GM18499 (cell line): ENCODE data around the gene ZNF526.

Experiments used
- ATAC-seq: cut with Tn5 transposase; IDR thresholded peaks from one replicate; pipeline ENCODE4 v1.9.1; 2021; ENCODE audit warnings: moderate number of reproducible peaks; ENCODE audit not compliant: insufficient read depth, unreplicated experiment

ZNF526 gene

DNA sequence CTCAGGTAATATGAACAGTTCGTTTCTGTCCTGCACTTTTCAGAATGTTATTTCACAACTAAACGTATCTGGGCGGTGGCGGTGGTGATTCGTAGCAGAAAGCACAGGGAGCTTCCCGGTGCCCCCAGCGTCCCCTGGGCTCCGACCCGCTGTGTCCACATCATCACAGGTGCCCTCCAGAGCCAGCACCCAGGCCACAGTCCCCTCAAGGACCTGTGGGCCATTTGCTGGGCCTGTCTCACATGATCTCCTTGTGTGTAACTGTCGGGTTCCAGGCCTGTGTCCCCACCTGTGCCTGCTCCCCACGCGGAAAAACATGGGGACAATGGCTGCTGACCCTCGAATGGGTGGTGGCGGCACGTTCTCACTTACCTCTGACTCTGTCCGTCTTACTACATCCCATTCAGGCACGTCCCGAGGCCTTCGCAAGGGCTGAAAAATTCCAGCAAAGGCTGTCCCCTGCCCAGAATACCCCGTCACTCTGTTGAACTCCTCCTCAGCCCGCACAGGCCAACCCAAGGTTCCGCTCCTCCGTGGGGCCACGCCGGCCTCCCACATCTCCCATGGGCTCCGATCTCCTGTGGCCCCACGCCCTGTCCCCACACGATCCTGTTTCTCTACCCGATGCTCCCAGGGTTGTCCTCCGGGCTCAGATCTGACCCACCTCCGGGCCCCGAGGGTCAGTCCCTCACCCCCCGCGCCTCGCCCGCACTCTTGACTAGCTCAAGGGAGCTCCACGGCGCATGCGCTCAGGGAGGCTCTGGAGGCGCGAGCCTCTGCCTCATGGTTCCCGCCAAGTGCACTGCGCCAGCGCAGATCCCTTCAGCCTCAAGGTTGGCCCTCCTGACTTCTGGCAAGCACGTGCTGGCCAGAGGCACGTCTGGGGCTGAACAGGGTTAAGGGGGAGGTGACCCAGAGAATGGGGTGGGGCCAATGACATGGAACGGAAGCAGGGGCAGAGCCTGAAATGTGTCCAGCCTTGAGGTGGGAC is 23.8 kb upstream of the ZNF526 start:
- no peak for ATAC-seq

DNA sequence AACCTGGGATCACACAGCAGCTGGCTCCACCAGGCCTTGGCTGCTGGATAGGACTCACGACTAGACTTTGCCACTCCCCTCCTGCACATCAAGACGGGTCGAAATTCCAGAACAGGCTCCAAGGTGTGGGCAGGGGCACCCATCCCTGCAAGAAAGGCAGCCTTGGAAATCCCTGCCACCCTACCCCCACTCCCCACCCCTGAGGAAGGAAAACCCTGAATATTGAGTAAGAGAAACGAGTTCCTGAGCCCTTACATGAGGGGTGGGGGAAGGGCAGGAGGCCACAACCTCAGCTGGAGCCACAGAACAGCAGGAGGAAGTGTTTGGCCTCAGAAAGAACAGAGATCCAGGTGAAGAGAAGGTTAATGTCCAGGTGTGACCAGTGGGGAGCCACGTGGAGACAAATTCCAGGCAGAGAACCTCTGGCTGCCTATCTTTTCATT is 22.7 kb upstream of the ZNF526 start:
- no peak for ATAC-seq

DNA sequence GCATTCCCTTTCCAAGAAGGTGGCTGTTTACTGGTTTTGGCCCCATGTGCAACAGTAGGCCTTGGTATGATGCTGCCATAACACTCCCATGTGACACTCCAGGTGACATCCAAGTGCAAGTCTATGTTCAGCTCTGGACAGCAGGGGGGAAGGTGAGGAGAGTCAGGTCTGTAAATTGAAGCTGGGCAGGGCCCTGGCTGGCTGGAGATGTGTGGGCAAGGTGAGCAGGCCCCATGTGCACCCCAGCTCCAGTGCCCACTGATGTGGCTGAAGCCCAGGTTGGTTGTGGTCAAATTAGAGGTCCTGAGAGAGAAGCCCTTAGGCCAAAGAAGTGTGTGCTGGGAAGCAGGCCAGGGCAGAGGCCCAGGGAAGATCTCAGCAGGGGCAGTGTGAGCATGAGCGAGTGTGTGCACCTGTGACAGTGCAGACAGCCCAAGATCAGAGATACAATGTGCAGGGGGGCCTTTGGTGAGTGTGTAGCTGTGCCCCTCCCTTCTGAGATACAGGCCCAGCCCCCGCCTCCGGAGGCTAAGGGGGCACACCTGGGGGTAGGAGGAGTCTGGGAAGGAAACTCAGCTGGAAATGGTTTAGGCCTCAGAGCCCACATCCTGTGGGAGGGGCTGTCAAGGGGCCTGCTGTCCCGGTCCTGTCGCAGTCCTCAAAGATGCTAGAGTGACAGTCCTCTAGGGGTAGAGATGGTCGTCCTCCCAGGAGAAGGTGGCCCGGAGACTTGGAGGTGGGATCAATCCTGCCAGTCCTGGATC is 21.3 kb upstream of the ZNF526 start:
- ATAC-seq, result no peak

DNA sequence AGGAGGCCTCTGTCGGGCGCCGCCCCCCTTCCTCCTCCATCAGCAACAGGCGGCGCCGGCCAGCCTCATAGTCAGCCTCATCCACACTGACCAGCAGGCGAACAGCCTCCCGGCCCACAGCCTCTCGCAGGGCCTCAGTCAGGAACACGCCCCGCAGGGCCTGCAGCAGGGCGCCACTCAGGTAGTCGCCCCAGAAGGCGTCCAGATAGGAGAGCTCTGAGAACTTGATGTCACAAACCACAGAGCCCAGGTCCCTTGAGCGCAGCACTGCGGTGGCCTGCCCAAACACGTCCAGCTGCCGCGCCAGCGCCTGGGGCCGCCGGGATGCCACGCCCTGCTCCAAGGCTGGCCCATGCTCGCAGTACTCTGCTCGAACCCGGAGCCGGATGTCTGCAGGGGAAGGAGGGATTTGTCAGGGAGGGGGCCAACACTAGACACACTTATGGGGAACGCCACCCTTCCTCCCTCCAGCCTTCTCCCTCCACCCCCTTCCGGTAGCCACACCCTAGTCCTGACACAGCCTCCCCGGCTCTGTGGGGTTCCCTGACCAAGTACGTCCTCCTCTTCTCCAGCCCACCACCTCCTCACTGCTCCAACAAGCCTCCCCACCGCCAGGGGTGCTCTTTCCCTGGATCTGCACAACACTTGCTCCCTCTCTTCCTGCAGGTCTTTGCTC is 20.5 kb upstream of the ZNF526 start:
- no peak for ATAC-seq

DNA sequence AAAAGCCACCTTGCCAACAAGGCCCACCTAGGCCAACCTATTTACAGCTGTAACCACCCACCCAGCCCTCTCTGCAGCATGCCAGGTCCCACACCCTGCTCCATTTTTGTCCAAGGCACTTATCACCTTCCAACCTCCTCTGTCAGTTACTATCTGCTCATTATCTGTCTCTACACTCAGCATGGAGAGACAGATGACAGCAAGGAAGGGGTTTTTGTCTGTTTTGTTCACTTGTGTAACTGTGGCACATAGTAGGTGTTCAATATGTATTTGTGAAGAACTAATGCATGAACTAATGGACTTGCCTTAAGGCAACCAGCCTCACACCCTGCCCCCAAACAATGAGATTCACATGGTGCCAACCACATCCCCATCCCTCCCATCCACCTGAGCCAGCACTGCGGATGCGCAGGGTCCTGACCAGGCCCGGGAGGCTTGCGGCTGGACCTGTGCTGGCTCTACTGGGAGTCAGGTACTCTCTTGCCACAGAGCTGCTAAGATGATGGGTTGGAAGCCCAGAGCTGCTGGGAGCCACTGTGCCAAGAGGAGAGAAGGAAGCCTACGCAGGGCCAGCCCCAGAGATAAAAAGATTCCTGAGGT is 19.9 kb upstream of the ZNF526 start:
- ATAC-seq, result no peak

DNA sequence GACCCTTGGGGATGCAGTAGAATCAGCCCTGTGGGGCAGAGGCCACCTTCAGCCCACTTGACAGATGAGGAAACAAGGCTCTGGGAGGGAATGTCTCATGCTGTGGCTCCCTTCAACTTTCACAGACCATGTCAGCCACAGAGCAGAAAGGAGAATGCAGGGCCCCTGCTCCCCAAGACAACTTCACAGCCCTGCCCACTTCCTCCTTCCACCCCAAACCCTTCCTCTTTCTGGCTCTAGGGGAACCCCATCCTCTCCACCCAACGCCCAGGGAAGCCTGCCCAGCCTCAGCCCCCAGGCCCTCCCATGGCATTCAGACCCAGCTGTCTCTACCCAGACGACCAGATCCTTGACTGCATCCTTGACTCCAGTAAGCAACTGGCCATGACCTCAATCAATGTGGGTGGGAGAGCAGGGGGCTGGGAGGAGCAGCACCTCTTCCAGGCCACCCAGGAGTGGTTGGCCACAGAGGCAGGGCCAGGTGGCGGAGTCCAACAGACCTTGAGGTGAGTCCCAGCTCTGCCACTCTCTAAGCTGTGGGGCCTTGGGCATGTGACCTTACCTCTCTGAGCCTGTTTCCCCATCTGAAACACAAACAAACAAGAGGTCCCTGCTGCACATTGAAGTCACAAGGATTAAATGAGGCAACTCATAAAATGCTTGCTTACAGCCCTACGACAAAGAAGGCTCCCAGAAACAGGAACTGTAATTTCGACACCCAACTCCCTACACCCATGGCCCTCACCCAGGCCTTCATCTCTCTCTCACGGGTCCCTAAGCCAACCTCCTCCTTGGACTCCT is 18.4 kb upstream of the ZNF526 start:
- ATAC-seq, result no peak

DNA sequence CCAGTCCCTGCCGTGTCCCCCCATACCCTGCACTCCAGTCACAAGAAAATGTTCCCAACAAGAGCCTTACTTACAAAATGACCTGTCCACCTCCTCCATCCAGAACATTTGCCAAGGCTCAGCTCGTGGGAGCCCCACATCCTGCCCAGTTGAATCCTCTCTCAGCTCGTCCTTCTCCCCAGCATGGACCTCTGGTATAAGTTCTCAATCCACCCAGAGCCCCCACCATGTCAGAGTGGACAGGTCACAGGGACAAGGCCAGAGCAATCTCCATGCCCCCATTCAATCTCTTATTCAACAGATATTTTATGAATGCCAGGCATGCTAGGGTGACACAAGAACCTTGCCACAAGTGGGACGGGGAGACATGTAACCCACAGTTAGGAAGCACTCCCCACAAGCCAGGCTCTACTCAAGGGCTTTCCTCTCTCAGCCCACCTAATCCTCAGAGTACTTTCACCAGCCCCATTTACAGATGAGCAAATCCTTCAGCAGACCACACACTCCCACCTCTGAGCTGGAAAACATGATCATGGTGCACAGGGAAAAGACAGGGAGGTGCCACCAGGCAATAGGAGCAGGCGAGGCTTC is 17.7 kb upstream of the ZNF526 start:
- no peak for ATAC-seq

DNA sequence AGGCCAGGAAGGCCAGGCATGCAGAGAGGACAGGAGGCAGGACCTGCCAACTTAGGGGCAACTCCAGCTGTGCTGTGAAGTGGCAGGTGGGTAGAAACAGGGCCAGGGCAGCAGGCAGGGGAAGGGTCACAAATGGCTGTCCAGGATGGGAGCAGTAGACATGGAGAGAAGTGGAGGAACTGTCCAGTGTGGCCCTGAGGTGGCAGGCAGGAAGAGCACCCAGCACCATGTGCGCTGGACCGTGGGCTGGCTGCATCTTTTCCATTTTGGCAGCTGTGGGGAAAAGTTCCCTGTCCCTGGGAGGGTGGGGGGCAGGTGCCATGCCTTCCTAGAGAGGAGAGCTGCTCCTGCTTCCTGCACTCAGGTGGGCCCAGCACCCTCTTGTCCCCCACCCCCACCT is 16.4 kb upstream of the ZNF526 start:
- ATAC-seq, result no peak

DNA sequence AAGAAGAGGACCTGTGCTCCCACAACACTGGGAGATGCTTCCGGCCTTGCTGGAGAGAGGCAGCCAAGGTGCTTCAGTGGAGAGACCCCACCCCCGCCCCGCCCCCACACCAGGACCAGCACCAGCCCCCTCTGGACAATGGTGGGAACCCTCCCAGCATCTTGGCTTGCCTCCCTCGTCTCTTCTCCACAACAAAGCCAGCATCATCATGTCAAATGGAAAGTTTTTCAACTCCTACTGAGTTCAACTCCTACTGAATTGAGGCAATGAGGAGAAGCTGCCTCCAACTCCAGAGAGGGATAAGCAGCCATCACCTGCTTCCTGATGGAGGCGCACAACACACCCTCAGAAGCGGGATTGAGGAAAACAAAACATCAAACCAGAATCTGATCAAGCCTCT is 15.4 kb upstream of the ZNF526 start:
- ATAC-seq, result no peak

DNA sequence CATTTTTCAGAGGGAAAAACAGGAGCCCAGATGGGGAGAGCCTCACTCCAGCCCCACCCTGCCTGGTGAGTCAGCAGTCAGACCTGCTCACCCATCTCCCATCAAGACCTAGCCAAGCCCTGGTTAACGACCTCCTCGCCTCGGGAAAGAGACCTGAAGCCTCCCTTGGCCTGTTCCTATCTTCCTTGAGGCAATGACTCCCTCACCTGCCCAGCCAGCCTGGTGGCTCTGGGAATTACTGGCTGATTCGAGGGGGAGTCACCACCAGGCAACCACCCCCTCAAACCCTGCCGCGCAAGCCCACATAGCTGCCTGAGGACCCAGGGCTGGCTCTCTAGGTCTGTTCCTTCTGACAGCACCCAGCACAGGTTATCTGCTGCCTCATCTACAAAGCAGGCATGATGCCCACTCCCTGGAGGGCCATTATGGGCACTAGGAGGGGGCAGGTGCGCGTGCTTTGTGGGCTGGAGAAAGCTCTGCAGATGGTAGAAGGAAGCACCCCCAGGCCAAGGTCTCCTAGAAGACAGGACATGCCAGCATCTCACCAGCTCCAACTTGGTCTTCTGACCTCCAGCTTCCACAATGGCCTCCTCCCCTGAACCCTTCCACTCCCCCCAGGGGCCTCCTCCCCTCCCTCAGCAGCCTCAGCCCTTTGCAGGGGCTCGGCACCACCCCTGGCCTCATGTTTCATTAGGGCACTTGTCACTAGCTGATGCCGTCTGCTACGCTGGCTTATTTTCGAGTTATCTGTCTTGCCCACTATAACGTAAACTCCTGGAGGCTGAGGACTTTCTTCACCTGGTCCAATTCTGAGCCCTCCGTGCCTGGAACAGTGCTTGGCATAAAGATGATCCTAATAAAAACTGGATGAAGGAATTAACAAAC is 13.0 kb upstream of the ZNF526 start:
- no peak for ATAC-seq

DNA sequence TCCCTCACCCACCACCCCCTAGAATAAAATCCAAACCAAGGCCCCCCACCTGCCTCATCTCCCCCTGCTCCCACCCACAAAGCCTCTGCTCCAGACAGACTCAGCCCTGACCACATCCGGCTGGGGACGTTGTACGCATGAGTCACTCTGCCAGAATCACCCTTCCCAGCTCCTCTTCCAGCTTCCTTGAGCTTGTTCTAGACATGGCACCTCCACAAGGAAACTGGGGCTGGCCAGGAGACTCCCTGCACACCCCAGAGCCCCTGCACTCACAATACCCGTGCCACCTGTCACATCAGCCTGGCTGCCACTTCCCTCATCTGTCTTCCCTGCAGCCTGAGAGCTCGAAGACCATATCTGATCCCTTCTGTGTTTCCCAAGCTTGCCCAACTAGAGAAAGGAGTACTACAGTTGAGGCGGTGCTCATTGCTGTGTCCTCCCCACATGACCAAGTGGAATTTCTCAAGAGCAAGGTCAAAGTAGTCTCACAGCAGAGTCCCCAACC is 12.3 kb upstream of the ZNF526 start:
- ATAC-seq, result no peak

DNA sequence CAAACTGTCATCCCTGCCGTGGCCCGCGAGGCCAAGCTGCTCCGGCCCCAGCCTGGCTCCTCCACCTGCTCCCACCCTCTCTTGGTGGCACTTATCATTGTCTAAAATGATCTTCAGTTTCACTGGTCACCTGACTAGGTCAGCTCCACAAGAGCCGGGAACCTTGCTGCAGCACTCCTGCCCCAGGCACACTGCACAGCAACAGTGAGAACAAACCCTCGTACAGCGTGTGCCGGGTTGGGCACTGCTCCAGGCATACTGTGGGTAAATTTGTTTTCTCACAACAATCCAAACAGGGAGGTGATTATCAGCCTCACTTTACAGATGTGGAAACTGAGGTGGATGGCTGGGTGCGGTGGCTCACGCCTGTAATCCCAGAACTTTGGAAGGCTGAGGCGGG is 11.5 kb upstream of the ZNF526 start:
- ATAC-seq, result no peak

DNA sequence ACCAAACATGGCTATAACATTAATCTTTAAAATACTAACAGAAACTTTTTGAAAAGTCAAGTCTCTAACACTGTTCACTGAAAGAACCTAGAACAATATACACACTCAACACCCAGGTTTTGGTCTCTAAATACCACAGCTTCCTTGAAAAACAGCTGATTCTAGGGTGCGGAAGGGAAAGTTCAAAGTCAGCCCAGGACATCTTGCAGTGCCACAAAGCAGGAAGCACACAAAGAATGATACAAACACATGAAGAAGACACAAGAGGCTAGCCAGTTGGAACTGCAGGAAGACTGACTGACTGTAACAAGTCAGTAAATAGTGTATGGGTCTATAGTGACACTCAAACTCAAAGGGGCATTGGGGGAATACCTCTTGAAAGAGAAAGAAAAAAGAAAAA is 7.2 kb upstream of the ZNF526 start:
- no peak for ATAC-seq

DNA sequence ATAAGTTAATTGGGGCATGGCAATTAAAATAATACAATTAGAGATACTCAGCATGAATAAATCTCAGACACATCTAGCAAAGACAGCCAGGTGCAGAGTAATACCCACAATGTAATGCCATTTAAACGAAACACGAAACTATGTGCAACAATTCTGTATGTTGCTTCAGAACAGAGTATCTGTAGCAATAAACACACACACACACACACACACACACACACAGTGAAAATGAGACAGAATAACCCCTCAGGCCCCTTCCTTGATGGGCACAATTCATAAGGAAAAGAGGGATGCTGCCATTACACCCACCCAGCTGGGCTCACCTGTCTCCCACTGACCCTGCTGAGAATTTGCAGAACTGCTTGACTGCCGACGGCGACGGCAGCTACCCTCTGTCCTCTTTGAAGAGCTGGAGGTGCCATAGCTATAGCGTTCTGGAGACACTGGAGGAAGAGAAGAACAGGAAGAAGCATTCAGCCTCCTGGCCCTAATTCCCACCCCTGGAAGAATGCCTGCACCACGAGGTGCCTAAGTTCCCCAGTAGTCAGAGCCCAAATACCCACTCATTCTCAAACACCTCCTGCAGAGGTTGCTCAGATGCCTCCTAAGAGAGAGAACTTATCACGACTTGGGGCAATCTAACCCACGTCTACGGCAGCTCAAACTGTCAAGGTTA is 5.2 kb upstream of the ZNF526 start:
- ATAC-seq, result no peak

DNA sequence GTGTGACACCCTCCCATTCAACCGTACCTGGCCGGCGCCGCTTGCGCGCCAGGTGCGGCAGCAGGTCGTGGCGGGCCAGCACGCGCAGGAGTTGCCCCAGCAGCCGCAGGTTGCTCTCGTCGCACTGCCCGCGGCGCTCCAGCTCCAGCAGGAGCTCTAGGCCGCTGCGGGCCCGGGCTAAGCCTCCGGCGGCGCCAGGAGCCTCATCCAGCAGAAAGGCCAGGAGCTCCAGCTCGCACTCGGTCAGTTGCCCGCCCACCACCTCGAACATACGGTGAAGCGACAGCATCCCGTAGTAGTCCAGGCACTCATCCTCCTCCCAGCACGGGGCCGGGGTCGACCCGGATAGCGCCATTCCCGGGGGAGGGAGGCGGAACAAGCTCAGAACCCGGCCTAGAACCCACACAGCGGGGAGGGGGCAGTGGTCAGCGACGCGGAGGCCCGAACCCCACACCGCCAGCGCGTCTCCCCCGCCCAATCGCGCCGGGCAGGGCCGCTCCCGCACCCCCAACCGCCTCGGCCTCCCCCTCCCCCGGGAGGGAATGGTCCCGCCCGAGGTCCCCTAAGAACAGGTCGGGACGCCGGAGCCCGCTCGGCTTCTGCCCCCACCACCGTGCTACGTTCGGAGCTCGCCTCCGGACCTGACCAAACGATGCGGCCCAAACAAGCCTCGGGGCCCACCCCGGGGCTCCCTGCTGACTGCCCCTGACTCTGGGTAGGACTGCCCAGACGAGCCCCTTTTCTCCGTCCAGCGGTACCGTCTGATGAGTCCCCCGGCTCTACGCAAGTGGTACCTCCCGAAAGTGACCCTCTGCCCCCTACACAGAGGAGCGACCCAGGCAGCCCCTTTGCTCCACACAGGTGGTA is 3.2 kb upstream of the ZNF526 start:
- no peak for ATAC-seq

DNA sequence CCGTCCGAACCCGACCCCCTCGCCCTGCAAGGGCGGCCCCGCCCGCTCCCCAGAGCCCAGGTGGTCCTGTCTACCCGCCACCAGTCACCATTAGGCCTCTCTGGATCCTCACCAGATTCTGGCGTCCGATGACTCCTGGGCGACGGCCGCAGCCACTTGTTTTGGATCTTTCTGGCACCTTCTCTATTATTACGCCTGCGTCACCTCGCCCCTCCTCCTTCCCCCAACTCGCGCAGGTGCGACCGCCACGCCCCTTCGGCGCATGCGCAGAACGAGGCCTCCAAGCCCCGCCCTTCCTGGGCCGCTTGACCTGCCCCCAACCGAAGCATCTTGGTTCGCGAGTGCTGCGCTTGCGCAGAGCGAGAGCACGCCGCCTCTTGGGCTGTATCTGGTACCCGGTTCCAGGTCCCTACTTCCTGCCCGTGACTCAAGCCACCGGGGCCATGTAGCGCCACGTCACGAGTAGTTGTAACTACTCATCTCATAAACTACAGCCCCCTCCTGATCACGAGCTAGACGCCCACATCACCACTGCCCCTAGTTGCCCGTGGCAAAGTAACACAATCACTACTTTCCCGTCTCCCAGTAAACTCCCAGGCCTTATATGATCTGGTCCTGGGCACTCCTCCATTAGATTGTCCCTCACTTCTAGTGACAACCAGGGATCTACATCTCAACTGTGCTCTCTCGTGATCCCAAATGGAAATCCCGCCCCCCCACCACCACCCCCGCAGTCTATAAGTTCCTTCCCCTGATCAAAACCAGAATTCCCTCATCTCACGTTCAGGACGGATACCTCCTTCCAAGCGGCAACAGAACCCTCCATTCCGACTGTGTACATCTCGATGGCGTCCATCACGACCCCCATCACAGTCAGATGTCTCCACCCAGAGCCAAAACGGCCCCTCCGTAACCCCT is 2.3 kb upstream of the ZNF526 start, which contains the start of gene DEDD2:
Gene DEDD2 (minus strand): TSS at position 158 of the 918 bp plus-strand sequence. CDS start 670 bp downstream, outside the sequence.
- ATAC-seq, result no peak
